Keratinocyte (primary cell): ENCODE data around the gene LSM5. TPM values are rescaled to one million over a fixed set of nuclear protein-coding genes. Genes with fewer than 3 reads are reported as not detected.

Experiments
- DNase-seq: peaks from one replicate; pipeline ENCODE4 v3.0.0-alpha.2; 2011; ENCODE audit warnings: low read depth, missing footprints, low spot score
- FAIRE-seq: peaks from 2 replicates; lab custom pipeline; 2011; peaks lifted over from hg19 to GRCh38; lab: Jason Lieb, UNC
- H2AFZ ChIP-seq: 2 replicates; pipeline ENCODE4 v1.6.0; 2012; ENCODE audit warnings: low read length, control low read depth, inconsistent platforms; ENCODE audit not compliant: control insufficient read depth
- H3K27ac ChIP-seq: 2 replicates; pipeline ENCODE4 v1.5.1; 2011; ENCODE audit warnings: low read length; ENCODE audit not compliant: control insufficient read depth, insufficient read depth
- H3K27me3 ChIP-seq: 3 replicates; pipeline ENCODE4 v1.6.0; 2011; ENCODE audit warnings: low read length; ENCODE audit not compliant: control insufficient read depth, insufficient read depth; ENCODE audit errors: extremely low read depth
- H3K36me3 ChIP-seq, 2 experiments: 2 replicates in 1 of 2; 3 replicates in 1 of 2; pipeline ENCODE4 v1.5.1; 2011; ENCODE audit warnings: low read length in 2 of 2, mild to moderate bottlenecking in 1 of 2; ENCODE audit not compliant: control insufficient read depth in 2 of 2, insufficient read depth in 2 of 2; ENCODE audit errors: extremely low read depth in 1 of 2
- H3K4me1 ChIP-seq: 3 replicates; pipeline ENCODE4 v1.5.1; 2011; ENCODE audit warnings: low read length; ENCODE audit not compliant: control insufficient read depth, insufficient read depth; ENCODE audit errors: extremely low read depth
- H3K4me2 ChIP-seq: 3 replicates; pipeline ENCODE4 v1.6.0; 2011; ENCODE audit warnings: low read depth, low read length; ENCODE audit not compliant: control insufficient read depth, insufficient read depth; ENCODE audit errors: extremely low read depth
- H3K4me3 ChIP-seq, 3 experiments: fragments of 200-600 bp in 1 of 3; sonication (generic) in 1 of 3; 2 replicates in 2 of 3; 3 replicates in 1 of 3; pipeline ENCODE4 v1.5.1; 2011 to 2016; ENCODE audit warnings: low read length in 3 of 3, mild to moderate bottlenecking in 3 of 3, control low read depth in 2 of 3, inconsistent platforms in 1 of 3, low read depth in 1 of 3, mixed read lengths in 1 of 3, mixed run types in 1 of 3, moderate library complexity in 1 of 3; ENCODE audit not compliant: control insufficient read depth in 2 of 3, insufficient read depth in 2 of 3; ENCODE audit errors: extremely low read depth in 1 of 3
- H3K79me2 ChIP-seq: 2 replicates; pipeline ENCODE4 v1.6.0; 2012; ENCODE audit warnings: low read length; ENCODE audit not compliant: control insufficient read depth, insufficient read depth
- H3K9ac ChIP-seq: 3 replicates; pipeline ENCODE4 v1.6.0; 2011; ENCODE audit warnings: low read length; ENCODE audit not compliant: control insufficient read depth, insufficient read depth; ENCODE audit errors: extremely low read depth
- H3K9me1 ChIP-seq: 3 replicates; pipeline ENCODE4 v1.6.0; 2011; ENCODE audit warnings: low read length; ENCODE audit not compliant: control insufficient read depth, insufficient read depth; ENCODE audit errors: extremely low read depth
- H3K9me3 ChIP-seq: 2 replicates; pipeline ENCODE4 v1.5.1; 2012; ENCODE audit warnings: low read depth, low read length; ENCODE audit not compliant: control insufficient read depth
- H4K20me1 ChIP-seq: 3 replicates; pipeline ENCODE4 v1.6.0; 2011; ENCODE audit warnings: low read length; ENCODE audit not compliant: control insufficient read depth, insufficient read depth; ENCODE audit errors: extremely low read depth
- CTCF ChIP-seq, 3 experiments: IDR thresholded peaks in 1 of 3; conservative IDR thresholded peaks in 1 of 3; optimal IDR thresholded peaks in 1 of 3; 2 replicates in 2 of 3; 3 replicates in 1 of 3; pipeline versions ENCODE3 to v1.5.1; 2011; ENCODE audit warnings: low read length in 3 of 3, mild to moderate bottlenecking in 3 of 3, moderate library complexity in 2 of 3, control low read depth in 1 of 3, inconsistent platforms in 1 of 3; ENCODE audit not compliant: insufficient read depth in 2 of 3; ENCODE audit errors: extremely low read depth in 1 of 3
- EZH2 ChIP-seq: IDR thresholded peaks from one replicate; pipeline ENCODE4 v1.6.1; 2012; ENCODE audit warnings: inconsistent platforms, mild to moderate bottlenecking, low read length, moderate library complexity
- dilution Hi-C: fragments of 300-500 bp; cut with MboI; formaldehyde crosslinking; loops from one replicate; pipeline ENCODE4 v1.7.0; 2020; ENCODE audit warnings: low sequenced_read_pairs; ENCODE audit not compliant: extremely low pct_ligation_motif_present
- polyA plus RNA-seq, 5 experiments: library from polyadenylated mRNA; depleted of rRNA in 3 of 5; stranded (reverse) in 3 of 5; stranded (forward) in 1 of 5; unstranded in 1 of 5; fragments of >200 nt; gene quantifications; 1 replicate in 1 of 5; 2 replicates in 3 of 5; 3 replicates in 1 of 5; pipeline versions ENCODE4 v1.2.1 to v1.2.3, GENCODE V29; 2011 to 2012; ENCODE audit warnings: missing spikeins in 2 of 5, low read depth in 1 of 5, low replicate concordance in 1 of 5

Gene LSM5
- polyA plus RNA-seq, 1 donor (not counting 4 experiments of a cell fraction or from before 2014, with no cell fraction given) = 90.2 TPM

DNA sequence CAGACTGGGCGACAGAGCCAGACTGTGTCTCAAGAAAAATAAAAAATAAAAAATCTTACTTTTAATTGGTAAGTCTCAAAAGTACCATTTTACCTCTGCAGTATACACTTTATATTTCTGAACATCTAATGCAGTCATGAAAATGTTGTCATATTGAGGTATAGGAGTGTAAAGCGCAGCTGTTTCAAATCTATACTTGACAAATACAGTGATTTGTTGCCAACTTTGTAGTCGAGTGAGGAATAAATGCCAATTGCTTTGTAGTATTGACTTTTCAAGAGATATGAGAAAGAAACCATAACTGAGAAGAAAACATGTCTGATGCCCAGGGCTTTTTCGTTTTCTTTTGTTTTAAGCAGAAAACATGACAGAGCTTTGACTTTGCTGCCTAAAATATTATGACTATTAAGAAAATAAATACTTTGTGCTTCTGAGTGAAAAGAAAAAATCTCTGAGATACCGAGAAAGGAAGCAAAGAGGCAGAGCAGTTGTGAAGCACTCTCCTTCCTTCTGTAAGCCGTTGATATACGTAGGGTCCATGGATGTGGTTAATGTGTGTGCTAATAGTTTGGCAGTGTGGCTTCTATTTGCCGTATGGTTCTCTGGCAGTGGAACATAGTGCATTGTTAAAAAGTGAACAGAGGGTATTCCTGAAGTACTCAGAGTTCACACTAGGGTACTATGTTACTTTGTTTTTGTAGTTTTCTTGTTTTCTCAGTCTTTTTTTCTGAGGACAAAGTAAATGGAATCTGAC is 43.3 kb upstream of the LSM5 start:
- no peak overlapping the region for H3K4me2 ChIP-seq
- no peak for FAIRE-seq

DNA sequence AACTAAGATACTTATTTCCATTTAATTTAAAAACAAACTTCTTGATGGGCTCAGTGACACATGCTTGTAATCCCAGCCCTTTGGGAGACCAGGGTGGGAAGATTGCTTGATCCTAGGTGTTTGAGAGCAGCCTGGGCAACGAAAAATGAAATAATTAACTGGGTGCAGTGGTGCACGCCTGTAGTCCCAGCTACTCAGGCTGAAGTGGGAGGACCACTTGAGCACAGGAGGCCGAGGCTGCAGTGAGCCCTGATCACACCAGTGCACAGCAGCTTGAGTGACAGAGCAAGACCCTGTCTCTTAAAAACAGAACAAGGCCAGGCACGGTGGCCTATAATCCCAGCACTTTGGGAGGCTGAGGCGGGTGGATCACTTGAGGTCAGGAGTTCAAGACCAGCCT is 42.5 kb upstream of the LSM5 start:
- DNase-seq (no peak), FAIRE-seq (no peak)
- H3K4me3 ChIP-seq = no peak overlapping the region
- peaks cover 6% of the 10 kb centered on the region for H4K20me1 ChIP-seq
- H3K9ac ChIP-seq = no peak overlapping the region
- dilution Hi-C loops = no loop called here
- H3K4me2 ChIP-seq = no peak overlapping the region
- H3K4me1 ChIP-seq = peaks cover 9% of the 10 kb centered on the region
- H3K79me2 ChIP-seq = peaks cover 24% of the 10 kb centered on the region
- peaks cover 2 to 3% of the 10 kb centered on the region in 2 experiments for H3K36me3 ChIP-seq
- no peak overlapping the region for H2AFZ ChIP-seq
- H3K27me3 ChIP-seq = no peaks in the 10 kb centered on the region
- H3K9me1 ChIP-seq = peaks cover 3% of the 10 kb centered on the region
- no peaks in the 10 kb centered on the region for H3K9me3 ChIP-seq
- TF ChIP-seq EZH2 = no peak
- no peak for TF ChIP-seq CTCF (optimal IDR thresholded peaks at IDR 0.05 in 1 of 3, IDR thresholded peaks at IDR 0.05 in 1 of 3, conservative IDR thresholded peaks at IDR 0.05 in 1 of 3; ENCODE audit: extremely low read depth in 1 of 3, insufficient read depth in 2 of 3, low read length in 3 of 3)
- H3K27ac ChIP-seq = no peak overlapping the region

More for the DNA sequence above, 43.3 kb upstream of the LSM5 start:
- H3K27ac ChIP-seq = no peak overlapping the region
- peaks cover 3% of the 10 kb centered on the region for H3K9me1 ChIP-seq
- no peak overlapping the region for H3K9ac ChIP-seq
- no peak overlapping the region for H2AFZ ChIP-seq
- dilution Hi-C loops = no loop called here
- peaks cover 26% of the 10 kb centered on the region for H3K79me2 ChIP-seq
- H4K20me1 ChIP-seq = peaks cover 6% of the 10 kb centered on the region
- H3K27me3 ChIP-seq = no peaks in the 10 kb centered on the region
- DNase-seq = no peak
- H3K36me3 ChIP-seq = peaks cover 2 to 3% of the 10 kb centered on the region in 2 experiments
- TF ChIP-seq EZH2 = no peak
- no peak for TF ChIP-seq CTCF (optimal IDR thresholded peaks at IDR 0.05 in 1 of 3, IDR thresholded peaks at IDR 0.05 in 1 of 3, conservative IDR thresholded peaks at IDR 0.05 in 1 of 3; ENCODE audit: extremely low read depth in 1 of 3, insufficient read depth in 2 of 3, low read length in 3 of 3)
- no peak overlapping the region for H3K4me3 ChIP-seq
- no peaks in the 10 kb centered on the region for H3K9me3 ChIP-seq
- peaks cover 9% of the 10 kb centered on the region for H3K4me1 ChIP-seq
